Measurements from ENCODE around the gene FHL3. TPM values are rescaled to one million over a fixed set of nuclear protein-coding genes. Genes with fewer than 3 reads are reported as not detected.

The FHL3 gene
- total RNA-seq, 2 experiments from 2014 or later, result 26.6 to 26.7 TPM

DNA sequence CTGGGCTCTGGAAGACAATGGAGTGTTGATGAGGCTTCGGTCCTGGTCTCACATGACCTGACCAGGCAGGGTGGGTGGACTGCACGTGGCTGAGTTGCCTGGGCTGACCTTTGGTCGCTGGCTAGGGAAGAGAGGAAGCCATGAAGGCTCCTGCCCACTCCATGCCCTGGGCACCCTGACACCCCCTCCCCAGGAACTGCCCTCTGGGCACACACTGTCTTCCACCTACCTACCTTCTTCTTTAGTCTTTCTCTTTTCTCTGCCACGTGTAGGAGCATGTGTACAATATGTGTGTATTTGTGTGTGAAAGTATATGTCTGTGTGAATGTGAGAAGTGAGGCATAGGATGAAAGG is 26.2 kb upstream of the FHL3 start:
- Mint-ChIP-seq H3K4me3 (no peak overlapping the region), H3K27ac (peak overlapping the region; percentile 39), H3K4me1 (ENCODE audit: low read depth) (peaks cover 52% of the 10 kb centered on the region), H3K36me3 (ENCODE audit: low read depth) (no peaks in the 10 kb centered on the region), H3K9me3 (no peaks in the 10 kb centered on the region), H3K27me3 (peaks cover 2% of the 10 kb centered on the region)
- ATAC-seq, result no peak
- intact Hi-C loops (cut with micrococcal nuclease), result no loop called here
- DNase-seq, result no peak
- CTCF ChIA-PET, result no interaction called here
- TF ChIP-seq, protein P1, sequence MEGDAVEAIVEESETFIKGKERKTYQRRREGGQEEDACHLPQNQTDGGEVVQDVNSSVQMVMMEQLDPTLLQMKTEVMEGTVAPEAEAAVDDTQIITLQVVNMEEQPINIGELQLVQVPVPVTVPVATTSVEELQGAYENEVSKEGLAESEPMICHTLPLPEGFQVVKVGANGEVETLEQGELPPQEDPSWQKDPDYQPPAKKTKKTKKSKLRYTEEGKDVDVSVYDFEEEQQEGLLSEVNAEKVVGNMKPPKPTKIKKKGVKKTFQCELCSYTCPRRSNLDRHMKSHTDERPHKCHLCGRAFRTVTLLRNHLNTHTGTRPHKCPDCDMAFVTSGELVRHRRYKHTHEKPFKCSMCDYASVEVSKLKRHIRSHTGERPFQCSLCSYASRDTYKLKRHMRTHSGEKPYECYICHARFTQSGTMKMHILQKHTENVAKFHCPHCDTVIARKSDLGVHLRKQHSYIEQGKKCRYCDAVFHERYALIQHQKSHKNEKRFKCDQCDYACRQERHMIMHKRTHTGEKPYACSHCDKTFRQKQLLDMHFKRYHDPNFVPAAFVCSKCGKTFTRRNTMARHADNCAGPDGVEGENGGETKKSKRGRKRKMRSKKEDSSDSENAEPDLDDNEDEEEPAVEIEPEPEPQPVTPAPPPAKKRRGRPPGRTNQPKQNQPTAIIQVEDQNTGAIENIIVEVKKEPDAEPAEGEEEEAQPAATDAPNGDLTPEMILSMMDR (IDR thresholded peaks at IDR 0.05), result no peak
- POLR2A ChIA-PET, result interaction anchor here (2.6 to 7.7 kb wide), 2 partner anchors 9 to 16 kb away, joined by 6 to 53 read pairs; no protein-coding TSS in a partner anchor

DNA sequence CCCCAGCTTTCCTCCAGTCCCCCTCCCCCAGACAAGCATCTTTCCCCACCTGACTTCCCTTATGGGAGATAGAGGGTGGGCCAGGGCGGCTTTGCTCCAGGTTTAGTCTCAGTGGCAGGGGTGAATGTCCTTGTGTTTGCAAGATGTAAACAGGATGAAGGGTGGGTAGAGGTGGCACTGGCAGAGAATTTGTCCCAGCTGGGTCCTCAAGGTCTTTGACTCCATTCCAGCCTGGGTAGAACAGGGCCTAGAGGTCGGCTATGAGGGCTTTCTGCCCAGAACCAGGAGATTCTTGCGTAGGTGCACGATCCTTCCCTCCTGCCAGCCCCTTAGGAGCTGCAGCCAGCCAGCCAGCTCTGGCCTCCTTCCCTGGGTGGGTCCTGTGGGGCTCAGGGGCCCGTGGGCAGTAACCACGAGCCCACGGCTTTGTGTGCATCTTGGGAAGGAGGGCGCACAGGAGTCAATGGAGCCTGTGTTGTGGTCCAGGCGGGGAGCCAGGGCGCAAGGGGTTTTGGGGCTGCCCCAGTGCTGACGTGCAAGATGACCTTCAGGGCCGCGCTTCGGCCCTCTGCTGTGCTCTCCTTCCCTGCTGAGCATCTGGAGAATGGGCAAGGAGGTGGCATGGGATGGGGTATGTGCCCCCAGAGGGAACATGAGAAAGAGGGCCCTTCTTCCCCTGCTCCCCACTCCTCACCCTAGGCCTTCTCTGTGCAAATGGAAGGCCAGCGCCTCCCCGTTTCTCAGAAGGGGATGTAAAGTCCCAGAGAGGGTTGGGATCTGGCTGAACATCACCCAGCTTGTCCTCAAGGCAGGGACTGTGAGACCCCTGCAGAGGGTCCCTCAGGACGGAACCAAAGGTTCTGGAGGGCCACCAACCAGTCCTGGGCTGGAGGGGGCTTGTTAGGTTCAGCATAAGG is 25.5 kb upstream of the FHL3 start:
- TF ChIP-seq, protein P1 (IDR thresholded peaks at IDR 0.05), result no peak

DNA sequence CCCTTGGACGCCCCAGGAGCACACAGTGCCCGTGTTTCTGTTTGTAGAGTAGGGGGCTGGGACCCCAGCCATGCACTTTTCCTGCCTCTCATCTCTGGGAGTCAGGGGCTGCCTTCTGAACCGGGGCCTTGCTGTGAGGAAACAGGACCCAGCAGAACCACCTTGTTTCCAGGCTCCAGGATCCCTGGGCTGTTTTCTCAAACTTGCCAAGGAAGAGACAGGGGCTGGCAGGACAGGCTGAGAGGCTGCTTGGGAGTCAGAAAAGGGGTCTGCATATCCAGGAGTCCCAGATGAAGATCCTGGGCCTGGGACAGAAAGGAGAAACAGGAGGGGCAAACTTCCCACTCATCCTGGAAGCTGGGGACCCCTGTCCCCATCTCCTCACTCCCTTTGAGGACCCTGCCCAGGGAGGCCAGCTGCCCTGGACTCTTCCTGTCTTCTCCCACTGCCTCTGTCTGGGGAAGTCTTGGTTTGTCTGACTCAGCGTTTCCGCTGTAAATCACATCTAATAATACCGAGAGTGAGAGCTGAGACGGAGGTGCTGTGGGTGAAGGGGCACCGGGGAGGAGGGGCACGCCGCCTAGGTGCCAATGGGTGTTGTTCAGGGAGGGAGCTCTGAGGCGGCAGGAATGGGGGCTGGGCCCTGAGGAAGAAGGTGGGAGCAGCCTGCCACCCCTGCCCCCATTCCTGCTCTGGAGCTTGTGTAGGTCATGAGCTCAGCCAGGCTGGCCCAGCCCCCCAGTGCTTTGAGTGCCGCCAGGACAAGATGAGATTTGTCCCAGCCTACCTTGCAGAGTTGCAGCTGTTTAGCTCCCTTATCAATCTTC is 24.6 kb upstream of the FHL3 start:
- H3K36me3 Mint-ChIP-seq (ENCODE audit: low read depth), result peaks cover 8% of the 10 kb centered on the region
- ATAC-seq (peak; percentile 55), DNase-seq (peak; percentile 88)
- H3K4me1 Mint-ChIP-seq (ENCODE audit: low read depth), result peaks cover 56% of the 10 kb centered on the region
- ChIA-PET CTCF (interaction anchor here (0.9 to 7.3 kb wide), 9 partner anchors 11 to 554 kb away, joined by 3 to 105 read pairs (median 4); partner anchors contain the start of genes MTF1 and UTP11), POLR2A (interaction anchor here (0.7 to 7.7 kb wide), 7 partner anchors 11 to 534 kb away, joined by 3 to 53 read pairs (median 8); partner anchors contain the start of gene POU3F1)
- intact Hi-C loops (cut with micrococcal nuclease), result no loop called here
- H3K27me3 Mint-ChIP-seq, result peaks cover 2% of the 10 kb centered on the region
- H3K9me3 Mint-ChIP-seq, result no peaks in the 10 kb centered on the region
- peak overlapping the region; percentile 33 for H3K4me3 Mint-ChIP-seq
- H3K27ac Mint-ChIP-seq, result peak overlapping the region; percentile 89
- TF ChIP-seq, protein P1 (IDR thresholded peaks at IDR 0.05), result no peak

More for the DNA sequence above, 25.5 kb upstream of the FHL3 start:
- peaks cover 2% of the 10 kb centered on the region for H3K27me3 Mint-ChIP-seq
- DNase-seq (no peak), ATAC-seq (no peak)
- ChIA-PET POLR2A (interaction anchor here (0.7 to 7.7 kb wide), 6 partner anchors 10 to 533 kb away, joined by 3 to 53 read pairs (median 7); no protein-coding TSS in a partner anchor), CTCF (interaction anchor here (1.0 to 7.3 kb wide), 7 partner anchors 12 to 555 kb away, joined by 3 to 105 read pairs (median 4); partner anchors contain the start of genes MTF1 and UTP11)
- peaks cover 1% of the 10 kb centered on the region for H3K36me3 Mint-ChIP-seq (ENCODE audit: low read depth)
- H3K4me1 Mint-ChIP-seq (ENCODE audit: low read depth), result peaks cover 56% of the 10 kb centered on the region
- peak overlapping the region; percentile 89 for H3K27ac Mint-ChIP-seq
- intact Hi-C loops (cut with micrococcal nuclease), result no loop called here
- H3K4me3 Mint-ChIP-seq, result peak overlapping the region; percentile 33
- H3K9me3 Mint-ChIP-seq, result no peaks in the 10 kb centered on the region

DNA sequence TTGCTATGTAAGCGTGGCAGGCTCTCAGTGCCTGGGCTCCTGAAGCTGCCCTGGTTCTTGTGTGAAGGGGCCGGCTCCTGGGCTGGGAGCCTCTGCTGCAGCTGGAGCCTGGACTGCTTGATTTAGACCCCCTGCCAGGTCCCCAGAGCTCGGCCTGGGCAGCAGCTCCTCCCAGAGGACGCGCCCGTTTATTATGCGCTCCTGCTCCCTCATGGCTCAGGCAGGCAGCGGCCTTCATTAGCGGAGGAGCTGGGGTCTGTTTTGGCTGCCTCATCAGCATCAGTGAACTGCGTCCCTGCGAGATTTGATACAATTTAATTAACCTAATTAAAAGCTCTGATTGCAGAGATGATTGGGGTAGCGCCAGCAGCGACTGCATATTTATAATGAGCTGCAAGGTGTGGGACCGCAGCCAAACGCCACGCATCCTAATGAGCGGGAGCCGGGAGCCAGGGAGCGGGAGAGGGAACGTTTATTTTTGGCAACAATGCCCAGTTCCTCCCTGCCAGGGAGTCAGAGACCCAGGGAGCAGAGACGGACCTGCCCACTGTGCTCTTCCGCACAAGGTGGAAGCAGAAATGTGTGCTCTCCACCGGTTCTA is 23.9 kb upstream of the FHL3 start:
- POLR2A ChIA-PET, result interaction anchor here (1.7 to 7.7 kb wide), 6 partner anchors 11 to 19 kb away, joined by 6 to 69 read pairs (median 16); partner anchors contain the start of genes POU3F1 and UTP11
- TF ChIP-seq, protein P1 (IDR thresholded peaks at IDR 0.05), result no peak
- intact Hi-C loops (cut with micrococcal nuclease), result no loop called here
- no peak for DNase-seq
- ATAC-seq, result no peak
- Mint-ChIP-seq H3K9me3 (no peaks in the 10 kb centered on the region), H3K27ac (peak overlapping the region; percentile 89), H3K36me3 (ENCODE audit: low read depth) (peaks cover 11% of the 10 kb centered on the region), H3K4me1 (ENCODE audit: low read depth) (peaks cover 56% of the 10 kb centered on the region), H3K27me3 (peaks cover 2% of the 10 kb centered on the region), H3K4me3 (no peak overlapping the region)
- CTCF ChIA-PET, result interaction anchor here (0.9 to 7.3 kb wide), 6 partner anchors 10 to 41 kb away, joined by 3 to 105 read pairs (median 5); partner anchors contain the start of gene UTP11
